Erythroblast (primary cell): ENCODE measurements around the gene CPEB4.

Experiments used
- DNase-seq, 2 experiments: peaks; one replicate each; lab custom pipeline; 2025; lab: John Stamatoyannopoulos, UW
- GATA1 ChIP-seq: IDR thresholded peaks from 2 replicates; pipeline ENCODE4 v1.6.1; 2011; ENCODE audit warnings: low read depth, mild to moderate bottlenecking, control low read depth, low read length, moderate library complexity
- POLR2A ChIP-seq: IDR thresholded peaks from 2 replicates; pipeline ENCODE4 v1.6.1; 2011; ENCODE audit warnings: mild to moderate bottlenecking, low read length

CPEB4 gene

DNA sequence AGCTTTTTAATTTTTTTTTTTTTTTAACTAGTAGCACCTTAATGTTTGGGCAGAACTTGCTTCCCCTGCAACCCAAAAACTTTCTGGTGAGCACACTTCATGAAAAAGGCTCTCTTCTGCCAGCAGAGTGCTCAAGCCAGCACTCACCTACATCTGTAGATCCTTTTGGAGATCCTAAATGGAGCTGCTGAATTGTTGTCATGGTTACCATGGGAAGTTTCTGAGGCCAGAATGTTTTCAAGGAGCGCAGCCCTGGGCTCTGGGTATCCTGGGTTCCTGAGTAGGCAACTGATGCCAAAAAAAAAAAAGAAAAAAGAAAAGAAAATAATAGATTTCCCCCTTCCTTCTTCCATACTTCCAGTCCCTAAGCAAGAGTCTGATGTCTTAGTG is 3.1 kb upstream of the CPEB4 start:
- TF ChIP-seq GATA1 (no peak), POLR2A (no peak)

DNA sequence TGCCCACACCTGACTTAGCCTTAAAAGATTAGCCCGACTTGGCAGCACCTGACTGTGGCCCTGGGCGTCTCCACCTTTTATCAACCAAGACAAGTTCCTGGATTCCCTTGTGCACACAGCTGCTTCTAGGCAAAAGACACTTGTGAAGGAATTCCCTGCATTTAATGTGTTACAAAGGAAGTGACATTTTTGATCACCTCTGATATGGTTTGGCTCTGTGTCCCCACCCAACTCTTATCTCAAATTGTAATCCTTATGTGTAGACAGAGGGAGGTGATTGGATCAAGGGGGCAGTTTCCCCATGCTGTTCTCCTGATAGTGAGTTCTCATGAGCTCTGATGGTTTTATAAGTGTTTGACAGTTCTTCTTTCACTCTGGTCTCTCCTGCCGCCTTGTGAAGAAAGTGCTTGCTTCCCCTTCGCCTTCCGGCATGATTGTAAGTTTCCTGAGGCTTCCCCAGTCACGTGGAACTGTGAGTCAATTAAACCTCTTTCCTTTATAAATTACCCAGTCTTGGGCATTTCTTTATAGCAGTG is 2.6 kb upstream of the CPEB4 start:
- no peak for TF ChIP-seq GATA1
- TF ChIP-seq POLR2A: peak; percentile 56
- DNase-seq: peak; percentile 86 to 90

More for the DNA sequence above, 3.1 kb upstream of the CPEB4 start:
- no peak for DNase-seq

DNA sequence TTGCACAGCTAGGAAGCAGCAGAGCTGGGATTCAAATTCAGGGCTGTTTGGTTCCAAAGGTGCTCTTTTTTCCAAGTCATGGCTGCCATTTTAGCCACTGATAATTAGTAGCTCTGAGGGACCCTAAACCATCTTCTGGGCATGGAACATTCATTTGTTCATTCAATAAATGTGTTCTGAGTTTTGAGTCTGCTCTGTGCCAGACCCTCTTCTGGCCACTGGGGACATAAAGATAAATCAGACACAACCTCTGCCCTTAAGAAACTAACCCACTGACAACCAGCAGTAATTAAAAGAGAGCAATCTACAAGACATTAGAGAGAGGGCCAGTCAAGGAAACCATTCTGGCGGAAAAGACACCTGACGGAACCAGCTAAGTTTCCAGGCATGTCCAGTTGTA is 2.0 kb upstream of the CPEB4 start:
- no peak for TF ChIP-seq GATA1
- TF ChIP-seq POLR2A: no peak
- peak in 1 of 2 experiments; percentile 42 for DNase-seq

DNA sequence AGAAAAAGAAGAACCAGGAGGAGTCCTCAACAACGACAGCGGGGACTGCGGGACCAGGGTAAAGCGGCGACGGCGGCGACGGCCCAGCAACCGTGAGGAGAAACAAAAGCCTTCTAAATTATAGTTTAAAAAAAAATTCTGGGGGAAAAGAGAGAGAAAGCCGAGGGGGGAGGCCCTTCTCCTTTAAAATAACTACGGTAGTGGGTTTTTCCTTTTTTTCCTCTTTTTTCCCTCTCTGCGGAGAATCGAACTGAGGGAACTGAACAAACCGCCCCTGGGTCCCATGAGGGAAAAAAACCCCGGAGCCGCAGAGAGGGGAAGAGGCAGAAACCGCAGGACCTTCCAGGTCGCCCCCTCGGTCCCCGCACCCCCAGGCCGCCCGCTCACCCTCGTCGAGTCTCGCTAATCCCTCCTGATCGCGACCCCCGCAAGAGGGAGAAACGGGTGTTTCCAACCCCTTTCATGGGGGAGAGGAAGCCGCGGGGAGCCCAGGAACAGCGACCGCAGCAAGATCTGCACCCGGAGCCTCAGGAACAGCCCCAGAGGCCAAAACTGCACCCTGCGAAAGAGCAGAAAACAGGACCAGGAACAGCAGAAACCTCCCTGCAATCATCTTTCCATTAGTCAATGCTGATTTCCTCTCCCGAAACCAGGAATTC is 453 bp downstream of the CPEB4 start:
- TF ChIP-seq POLR2A: peak; percentile 72
- TF ChIP-seq GATA1: no peak
- DNase-seq: peak; percentile 53 to 78

DNA sequence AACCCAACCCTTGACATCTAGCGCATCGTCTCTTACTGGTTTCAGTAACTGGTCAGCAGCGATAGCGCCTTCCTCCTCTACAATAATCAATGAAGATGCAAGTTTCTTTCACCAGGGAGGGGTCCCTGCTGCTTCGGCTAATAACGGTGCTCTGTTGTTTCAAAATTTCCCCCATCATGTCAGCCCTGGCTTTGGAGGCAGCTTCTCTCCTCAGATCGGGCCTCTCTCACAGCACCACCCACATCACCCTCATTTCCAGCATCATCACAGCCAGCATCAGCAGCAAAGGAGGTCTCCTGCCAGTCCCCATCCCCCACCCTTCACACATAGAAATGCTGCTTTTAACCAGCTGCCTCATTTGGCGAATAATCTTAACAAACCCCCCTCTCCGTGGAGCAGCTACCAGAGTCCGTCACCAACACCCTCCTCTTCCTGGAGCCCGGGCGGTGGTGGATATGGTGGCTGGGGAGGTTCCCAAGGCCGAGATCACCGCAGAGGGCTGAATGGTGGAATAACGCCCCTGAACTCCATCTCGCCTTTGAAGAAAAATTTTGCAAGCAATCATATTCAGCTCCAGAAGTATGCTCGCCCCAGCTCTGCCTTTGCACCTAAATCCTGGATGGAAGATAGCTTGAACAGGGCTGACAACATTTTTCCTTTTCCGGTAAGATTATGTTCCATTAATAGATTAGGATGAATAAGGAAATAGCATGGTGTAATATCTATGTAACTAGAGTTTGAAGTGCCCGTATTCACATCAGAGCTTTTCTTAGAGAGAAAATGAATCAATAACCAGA is 2.2 kb downstream of the CPEB4 start:
- TF ChIP-seq GATA1 (no peak), POLR2A (peak; percentile 90)
- DNase-seq: peak; percentile 65 to 81

DNA sequence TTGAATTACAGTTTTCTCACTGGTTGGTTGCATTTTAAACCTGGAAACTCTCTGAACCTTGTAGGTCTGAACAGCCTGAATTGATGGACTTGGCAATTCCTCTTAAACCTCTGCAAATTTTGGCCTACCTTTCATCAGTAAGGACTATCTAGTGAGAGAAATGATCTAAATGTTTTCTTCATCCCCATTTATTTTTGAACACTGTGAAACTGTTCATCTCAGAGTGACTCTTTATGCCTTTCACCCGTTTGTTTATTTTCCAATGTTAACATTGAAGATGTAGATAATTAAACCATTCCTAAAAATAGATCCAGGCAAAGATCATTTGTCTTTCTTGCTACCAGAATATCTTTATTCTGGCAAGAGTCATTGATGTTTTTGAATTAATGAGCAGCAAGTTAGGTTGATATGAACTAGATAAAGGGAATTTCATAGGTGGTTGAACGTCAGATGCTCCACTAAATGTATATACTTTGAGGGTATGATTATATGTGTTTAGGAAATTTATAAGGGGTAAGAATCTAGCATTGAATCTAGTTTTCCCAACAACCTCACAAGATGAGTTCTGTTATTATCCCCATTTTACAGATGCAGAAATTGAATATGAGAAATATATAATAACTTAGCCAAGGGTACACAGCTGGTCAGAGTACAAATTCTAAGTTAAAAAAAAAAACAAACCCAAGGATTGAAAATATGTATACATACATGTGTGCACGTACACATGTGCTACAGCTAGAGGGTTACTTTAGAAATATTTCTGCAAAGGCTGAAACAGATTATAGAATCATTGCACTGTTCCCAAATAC is 3.4 kb downstream of the CPEB4 start:
- TF ChIP-seq POLR2A (no peak), GATA1 (no peak)
- DNase-seq: peak in 1 of 2 experiments; percentile 63

DNA sequence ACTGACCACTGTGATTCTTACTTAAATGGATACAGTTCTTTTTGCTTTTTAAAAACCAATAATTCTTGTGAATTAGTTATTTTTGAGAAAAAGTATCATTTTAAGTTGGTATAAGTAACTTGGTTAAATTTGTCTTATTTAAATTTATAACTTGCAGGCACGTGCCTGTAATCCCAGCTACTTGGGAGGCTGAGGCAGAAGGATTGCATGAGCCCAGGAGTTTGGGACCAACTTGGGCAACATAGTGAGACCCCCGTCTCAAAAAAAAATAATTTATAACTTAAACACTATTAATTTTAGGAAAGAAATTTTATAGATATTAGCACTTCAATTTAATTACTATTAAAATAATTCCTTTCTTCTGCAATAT is 5.0 kb downstream of the CPEB4 start:
- DNase-seq: no peak
- TF ChIP-seq POLR2A (no peak), GATA1 (no peak)

DNA sequence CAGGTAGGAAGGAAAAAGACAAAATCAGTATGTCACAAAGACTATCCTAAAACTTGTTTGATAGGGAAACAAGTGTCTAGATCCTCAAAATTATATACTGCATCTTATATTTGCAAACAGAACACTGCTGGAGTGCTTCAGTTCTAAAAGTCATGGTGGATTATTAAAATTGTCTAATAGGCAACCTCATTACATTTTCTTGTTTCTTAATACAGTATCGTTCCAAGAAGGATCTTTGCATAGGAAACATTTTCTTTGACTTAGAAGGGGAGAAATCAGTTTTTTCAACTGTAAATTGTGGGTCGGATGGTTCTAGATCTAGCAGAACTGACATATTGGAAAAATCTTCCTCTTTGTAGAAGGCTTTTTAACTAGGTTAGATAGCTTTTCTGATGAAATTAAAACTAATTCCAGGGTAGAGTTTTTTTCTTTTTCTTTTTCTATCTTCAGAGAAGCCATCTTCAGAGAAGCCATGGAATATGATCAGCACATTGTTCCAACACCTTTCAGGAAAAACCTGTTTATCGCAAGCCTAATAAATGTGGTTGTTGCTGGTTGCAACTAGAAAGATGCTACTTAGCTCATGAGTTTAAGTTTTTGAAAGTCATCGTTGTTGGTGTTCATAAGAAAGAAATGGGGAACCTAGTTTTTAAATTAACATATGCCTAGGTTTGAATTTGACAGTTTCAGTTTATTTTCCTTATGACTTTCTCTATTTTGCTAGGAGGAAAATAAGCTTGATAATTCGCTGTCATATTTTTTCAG is 7.4 kb downstream of the CPEB4 start:
- DNase-seq: peak in 1 of 2 experiments; percentile 52
- TF ChIP-seq GATA1 (no peak), POLR2A (no peak)

DNA sequence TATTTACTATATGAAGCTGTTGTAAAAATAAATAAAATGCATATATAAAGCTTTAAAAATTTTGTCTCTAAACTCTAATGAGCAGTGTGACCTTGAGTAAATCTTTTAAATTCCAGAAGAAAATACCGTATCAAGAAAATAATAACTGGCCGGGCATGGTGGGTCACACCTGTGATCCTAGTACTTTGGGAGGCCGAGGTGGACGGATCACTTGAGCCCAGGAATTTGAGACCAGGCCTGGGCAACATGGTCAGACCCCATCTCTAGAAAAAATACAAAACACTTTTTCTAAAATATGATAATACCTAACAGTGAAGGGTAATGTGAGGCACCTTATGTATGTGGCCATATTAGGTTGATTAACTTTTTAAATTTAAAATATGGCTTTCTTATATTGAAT is 8.5 kb downstream of the CPEB4 start:
- no peak for TF ChIP-seq GATA1
- no peak for DNase-seq

DNA sequence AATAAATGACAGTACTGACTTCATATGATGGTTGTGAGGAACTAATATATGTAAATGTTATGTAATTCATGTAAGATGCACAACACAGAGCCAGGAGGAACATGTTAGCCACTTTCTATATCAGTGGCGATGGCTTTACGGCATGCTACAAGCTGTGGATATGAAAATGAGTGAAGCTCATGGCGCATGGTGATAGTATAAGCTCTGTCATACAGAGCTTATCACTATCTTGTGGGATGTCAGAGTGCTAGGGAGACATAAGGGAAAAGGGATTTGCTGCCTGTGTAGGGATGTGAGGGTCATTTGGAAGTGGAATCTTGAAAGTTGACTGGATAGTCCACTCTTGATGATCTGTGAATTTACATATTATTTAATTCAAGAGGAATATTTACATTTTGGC is 13.6 kb downstream of the CPEB4 start:
- peak; percentile 51 to 55 for DNase-seq
- TF ChIP-seq POLR2A (peak; percentile 35), GATA1 (no peak)

DNA sequence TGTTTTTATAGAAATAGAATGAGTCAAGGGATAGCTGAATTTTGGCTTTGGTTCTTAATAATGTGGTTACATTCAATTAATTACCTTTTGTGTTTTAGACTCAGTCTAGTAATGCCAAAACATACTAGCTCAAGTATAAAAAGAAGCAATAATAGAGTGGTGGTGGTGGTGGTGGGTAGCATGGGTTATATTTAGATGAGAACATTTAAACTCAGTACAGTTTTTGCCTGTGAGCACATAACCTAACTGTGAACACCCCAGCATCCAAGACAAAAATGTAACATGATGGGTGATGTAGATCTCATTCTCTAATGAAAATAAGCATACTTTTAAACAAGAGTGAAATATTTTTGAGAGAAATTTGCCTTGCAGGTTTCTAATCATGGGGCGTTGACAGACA is 14.2 kb downstream of the CPEB4 start:
- no peak for DNase-seq
- peak; percentile 0 for TF ChIP-seq POLR2A
- TF ChIP-seq GATA1: no peak

DNA sequence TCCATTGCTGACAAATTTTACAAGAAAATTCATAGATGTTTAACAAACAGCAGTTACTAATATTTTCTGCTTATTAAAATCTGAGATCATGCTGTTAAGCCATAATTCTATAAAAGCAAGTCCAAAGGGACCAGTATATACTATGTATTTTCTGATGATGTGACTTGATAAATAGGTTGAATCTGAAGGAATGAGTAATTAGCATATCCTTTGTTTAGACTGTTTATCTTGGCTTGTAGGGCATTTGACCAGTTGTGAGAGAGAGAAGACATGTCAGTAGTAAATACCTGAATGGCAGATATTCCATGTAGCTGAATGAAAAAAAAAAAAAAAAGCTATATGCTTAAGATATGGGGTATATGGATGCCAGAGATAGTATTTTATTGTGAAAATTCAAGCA is 14.6 kb downstream of the CPEB4 start:
- no peak for DNase-seq
- TF ChIP-seq GATA1 (no peak), POLR2A (no peak)
